Measurements from ENCODE around the gene FGGY. TPM values are rescaled to one million over a fixed set of nuclear protein-coding genes. Genes with fewer than 3 reads are reported as not detected.

Gene FGGY
- total RNA-seq, 1 experiment from 2014 or later = 14.6 TPM

GRCh38 chr1:59686170-59686569, 389.3 kb downstream of the FGGY start:
- Histone ChIP-seq H4K5ac (ENCODE audit: insufficient read length, low read depth, low read length) (no peak overlapping the region), H3K14ac (ENCODE audit: insufficient read depth, low read length) (no peak overlapping the region), H2AK5ac (ENCODE audit: insufficient read length, low read length) (no peak overlapping the region), H2BK120ac (ENCODE audit: low read depth, low read length, poor library complexity, severe bottlenecking) (no peak overlapping the region), H2AFZ (ENCODE audit: low read length) (no peak overlapping the region), H3K4me2 (ENCODE audit: insufficient read depth, insufficient read length, low read length) (no peak overlapping the region), H3K9me3 (ENCODE audit: control insufficient read depth, low read depth, low read length) (no peaks in the 10 kb centered on the region), H3K79me2 (ENCODE audit: insufficient read depth, low read length) (no peaks in the 10 kb centered on the region), H4K91ac (ENCODE audit: insufficient read length, low read depth, low read length) (no peak overlapping the region), H3K4me1 (ENCODE audit: insufficient read depth, low read length) (no peaks in the 10 kb centered on the region; the same call in 1 of the 2 replicates), H3K4ac (ENCODE audit: low read depth, low read length) (no peak overlapping the region), H3K18ac (ENCODE audit: insufficient read length, low read depth, low read length) (no peak overlapping the region), H3K23me2 (ENCODE audit: insufficient read length, low read depth, low read length, poor library complexity, severe bottlenecking) (no peaks in the 10 kb centered on the region), H4K8ac (replicated peaks; ENCODE audit: insufficient read length, low read depth, low read length) (no peak overlapping the region), H3K56ac (ENCODE audit: insufficient read length, low read depth, low read length) (no peak overlapping the region), H2BK12ac (ENCODE audit: insufficient read length, low read depth, low read length) (no peak overlapping the region), H2BK15ac (ENCODE audit: low read depth, low read length) (no peak overlapping the region), H3T11ph (ENCODE audit: low read length) (no peak overlapping the region), H3K9ac (ENCODE audit: extremely low read depth, insufficient read length, low read length) (no peak overlapping the region), H3K79me1 (ENCODE audit: insufficient read depth, low read depth, low read length, poor library complexity, severe bottlenecking) (no peaks in the 10 kb centered on the region), H4K20me1 (ENCODE audit: control insufficient read depth, insufficient read depth, insufficient read length) (no peaks in the 10 kb centered on the region), H3K23ac (ENCODE audit: insufficient read length, low read depth, low read length) (no peak overlapping the region), H3K27me3 (ENCODE audit: insufficient read depth, low read length) (no peaks in the 10 kb centered on the region), H3K27ac (ENCODE audit: insufficient read length, low read depth, low read length) (no peak overlapping the region), H2BK20ac (ENCODE audit: low read depth, low read length, poor library complexity, severe bottlenecking) (no peak overlapping the region), H2BK5ac (ENCODE audit: insufficient read length, low read length) (no peak overlapping the region)
- Mint-ChIP-seq H3K9me3 (no peaks in the 10 kb centered on the region), H3K27me3 (ENCODE audit: low read depth) (no peaks in the 10 kb centered on the region), H3K4me1 (peaks cover 15 to 26% of the 10 kb centered on the region in 2 experiments), H3K36me3 (ENCODE audit: insufficient read depth in 1 of 3, low read depth in 3 of 3) (no peaks in the 10 kb centered on the region), H3K27ac (no peak overlapping the region; a peak in 1 of 7 replicates), H3K4me3 (no peak overlapping the region)
- TF ChIP-seq, protein P1, sequence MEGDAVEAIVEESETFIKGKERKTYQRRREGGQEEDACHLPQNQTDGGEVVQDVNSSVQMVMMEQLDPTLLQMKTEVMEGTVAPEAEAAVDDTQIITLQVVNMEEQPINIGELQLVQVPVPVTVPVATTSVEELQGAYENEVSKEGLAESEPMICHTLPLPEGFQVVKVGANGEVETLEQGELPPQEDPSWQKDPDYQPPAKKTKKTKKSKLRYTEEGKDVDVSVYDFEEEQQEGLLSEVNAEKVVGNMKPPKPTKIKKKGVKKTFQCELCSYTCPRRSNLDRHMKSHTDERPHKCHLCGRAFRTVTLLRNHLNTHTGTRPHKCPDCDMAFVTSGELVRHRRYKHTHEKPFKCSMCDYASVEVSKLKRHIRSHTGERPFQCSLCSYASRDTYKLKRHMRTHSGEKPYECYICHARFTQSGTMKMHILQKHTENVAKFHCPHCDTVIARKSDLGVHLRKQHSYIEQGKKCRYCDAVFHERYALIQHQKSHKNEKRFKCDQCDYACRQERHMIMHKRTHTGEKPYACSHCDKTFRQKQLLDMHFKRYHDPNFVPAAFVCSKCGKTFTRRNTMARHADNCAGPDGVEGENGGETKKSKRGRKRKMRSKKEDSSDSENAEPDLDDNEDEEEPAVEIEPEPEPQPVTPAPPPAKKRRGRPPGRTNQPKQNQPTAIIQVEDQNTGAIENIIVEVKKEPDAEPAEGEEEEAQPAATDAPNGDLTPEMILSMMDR (conservative IDR thresholded peaks at IDR 0.05) = no peak
- no CpG with 5 or more reads among the region's 3 CpGs for WGBS (ENCODE audit: extremely low coverage, insufficient read length, low lambda C conversion rate)
- DNase-seq = no peak
